SK-N-SH treated with all-trans-retinoic acid at 6 μM for 48 hours (cell line): ENCODE results near the gene SAMMSON.

Experiments used
- ARNTL ChIP-seq: fragments of 450-650 bp; formaldehyde crosslinking; IDR thresholded peaks from 2 replicates; pipeline ENCODE4 v1.5.0; 2020; ENCODE audit warnings: low read depth, mild to moderate bottlenecking, moderate library complexity, borderline replicate concordance
- PATZ1 ChIP-seq: fragments of 250-450 bp; sonication (Bioruptor Pico); IDR thresholded peaks from 2 replicates; pipeline ENCODE4 v1.8.0; 2020; ENCODE audit warnings: mild to moderate bottlenecking, moderate library complexity, borderline replicate concordance

DNA sequence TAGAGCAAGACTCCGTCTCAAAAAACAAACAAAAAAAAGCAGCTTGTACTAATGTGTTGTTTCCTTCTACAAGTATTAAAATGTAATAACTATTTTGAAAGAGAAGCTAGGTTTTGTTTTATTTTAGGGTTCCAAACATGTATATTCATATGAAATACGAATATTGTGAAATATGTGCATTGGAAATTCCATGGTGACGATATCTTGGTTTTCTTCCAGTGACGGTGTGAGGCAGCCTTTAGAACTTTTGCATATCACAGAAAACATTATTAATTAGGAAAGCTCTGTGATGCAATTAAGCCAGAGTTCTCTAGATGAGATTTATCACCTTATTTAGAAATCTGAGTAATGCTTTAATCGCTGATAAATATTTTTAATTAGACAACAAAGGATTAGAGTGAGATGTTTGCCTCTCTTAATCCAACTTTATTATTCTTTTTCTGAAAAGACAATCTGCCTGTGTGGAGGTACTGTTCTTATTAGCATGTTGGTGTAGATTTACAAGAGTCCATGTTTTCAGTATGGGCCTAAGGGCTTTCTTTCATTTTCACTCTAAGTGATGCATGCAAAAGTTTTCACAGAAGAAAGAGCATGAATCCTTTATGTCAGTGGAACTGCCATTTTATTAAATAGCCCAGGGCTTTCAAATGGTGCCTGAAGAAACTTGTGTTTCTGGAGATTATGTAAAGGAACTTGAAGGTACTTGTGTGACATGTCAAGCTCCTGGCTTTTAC lies 37.7 kb upstream of the SAMMSON start:
- no peak for TF ChIP-seq PATZ1 (CRISPR knock-in tag)
- TF ChIP-seq ARNTL = no peak
